NCI-H1092 treated with DMSO at 0.1 percent for 48 hours (cell line): ENCODE results near the gene CNMD.
"Not testable (repeated sequence)": the region's sequence is repeated elsewhere in the genome, so short reads cannot be mapped to it uniquely, and the experiment has no call there.

Experiments used
- DNase-seq: peaks from one replicate; lab custom pipeline; 2025; lab: John Stamatoyannopoulos, UW

CNMD gene

GRCh38 chr13:52686376-52686775, 53.2 kb downstream of the CNMD start:
- no peak for DNase-seq

- not testable (repeated sequence) for DNase-seq
Measured at GRCh38 chr13:52685806-52686205, 53.8 kb downstream of the CNMD start.

GRCh38 chr13:52677823-52678222, 61.8 kb downstream of the CNMD start:
- DNase-seq, result no peak

GRCh38 chr13:52673465-52673864, 66.2 kb downstream of the CNMD start:
- DNase-seq, result no peak

- no peak for DNase-seq
Measured at GRCh38 chr13:52670726-52671125, 68.9 kb downstream of the CNMD start.

GRCh38 chr13:52669677-52670076, 69.9 kb downstream of the CNMD start:
- DNase-seq, result no peak

GRCh38 chr13:52665325-52665724, 74.3 kb downstream of the CNMD start:
- DNase-seq, result no peak

GRCh38 chr13:52664272-52664671, 75.3 kb downstream of the CNMD start:
- DNase-seq, result no peak

GRCh38 chr13:52659340-52659739, 80.3 kb downstream of the CNMD start:
- no peak for DNase-seq
